Panc1 (cell line): ENCODE data around the gene GALNT18.

Experiments used
- POLR2AphosphoS5 ChIP-seq: IDR thresholded peaks from 2 replicates; pipeline ENCODE4 v1.6.1; 2012; ENCODE audit warnings: mild to moderate bottlenecking, low read depth, low read length, moderate library complexity
- SIN3A ChIP-seq: IDR thresholded peaks from 2 replicates; pipeline ENCODE4 v1.6.1; 2012; ENCODE audit warnings: low read depth, mild to moderate bottlenecking, low read length, moderate library complexity, borderline replicate concordance; ENCODE audit not compliant: insufficient read depth
- TCF7L2 ChIP-seq: IDR thresholded peaks from 2 replicates; pipeline ENCODE4 v1.6.1; 2011; ENCODE audit warnings: mild to moderate bottlenecking, low read depth, low read length, inconsistent platforms
- TF ChIP-seq, protein P1 (sequence below): fragments of 450-650 bp; IDR thresholded peaks from 2 replicates; pipeline ENCODE4 v1.5.1; 2017; ENCODE audit warnings: mild to moderate bottlenecking

- TF ChIP-seq POLR2AphosphoS5 (no peak), SIN3A (no peak), TCF7L2 (no peak)
- TF ChIP-seq, protein P1, sequence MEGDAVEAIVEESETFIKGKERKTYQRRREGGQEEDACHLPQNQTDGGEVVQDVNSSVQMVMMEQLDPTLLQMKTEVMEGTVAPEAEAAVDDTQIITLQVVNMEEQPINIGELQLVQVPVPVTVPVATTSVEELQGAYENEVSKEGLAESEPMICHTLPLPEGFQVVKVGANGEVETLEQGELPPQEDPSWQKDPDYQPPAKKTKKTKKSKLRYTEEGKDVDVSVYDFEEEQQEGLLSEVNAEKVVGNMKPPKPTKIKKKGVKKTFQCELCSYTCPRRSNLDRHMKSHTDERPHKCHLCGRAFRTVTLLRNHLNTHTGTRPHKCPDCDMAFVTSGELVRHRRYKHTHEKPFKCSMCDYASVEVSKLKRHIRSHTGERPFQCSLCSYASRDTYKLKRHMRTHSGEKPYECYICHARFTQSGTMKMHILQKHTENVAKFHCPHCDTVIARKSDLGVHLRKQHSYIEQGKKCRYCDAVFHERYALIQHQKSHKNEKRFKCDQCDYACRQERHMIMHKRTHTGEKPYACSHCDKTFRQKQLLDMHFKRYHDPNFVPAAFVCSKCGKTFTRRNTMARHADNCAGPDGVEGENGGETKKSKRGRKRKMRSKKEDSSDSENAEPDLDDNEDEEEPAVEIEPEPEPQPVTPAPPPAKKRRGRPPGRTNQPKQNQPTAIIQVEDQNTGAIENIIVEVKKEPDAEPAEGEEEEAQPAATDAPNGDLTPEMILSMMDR, result no peak
These were observed 271.9 kb downstream of the GALNT18 start for GRCh38 chr11:11349870-11350337.
